Left renal pelvis (tissue), 4 donors: Measurements from ENCODE around the gene RREB1. TPM values are rescaled to one million over a fixed set of nuclear protein-coding genes. Genes with fewer than 3 reads are reported as not detected.
"Not testable (repeated sequence)": the region's sequence is repeated elsewhere in the genome, so short reads cannot be mapped to it uniquely, and the experiment has no call there.

Experiments
- DNase-seq, 4 donors: peaks; one replicate each; pipeline ENCODE4 v3.0.0-alpha.2; 2013; ENCODE audit warnings: low read depth in 4 of 4, low spot score in 3 of 4
- polyA plus RNA-seq, 4 donors: library from polyadenylated mRNA; unstranded; fragments of 120-200 nt; gene quantifications; one replicate each; pipeline ENCODE4 v1.2.1, GENCODE V29; 2013; ENCODE audit not compliant: insufficient read length in 4 of 4

Gene RREB1
- polyA plus RNA-seq, 4 donors: 12.6 to 24.9 (median 21.6) TPM

DNA sequence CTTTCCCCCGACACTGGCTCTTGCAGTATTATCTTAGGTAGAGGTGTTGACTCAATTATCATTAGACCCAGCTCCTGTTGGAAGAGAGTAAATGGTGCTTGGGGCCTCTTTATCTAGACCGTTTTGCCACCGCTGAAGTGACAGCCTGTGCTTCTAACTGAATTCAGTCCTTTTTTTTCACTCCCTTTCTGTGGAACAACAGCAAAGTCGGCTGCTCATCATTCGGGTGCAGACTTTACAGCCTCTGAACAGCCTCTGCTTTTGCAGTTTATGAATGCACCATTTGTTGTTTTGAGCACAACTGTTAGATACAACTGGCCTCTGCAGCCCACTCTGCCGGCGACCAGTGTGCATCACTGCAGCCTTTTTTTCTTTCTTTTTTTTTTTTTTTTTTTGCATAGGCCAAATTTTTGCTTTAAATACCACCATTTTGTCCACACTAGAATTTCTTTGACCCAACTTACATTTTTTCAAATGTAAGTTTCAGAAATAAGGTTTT is 35.8 kb downstream of the RREB1 start:
- DNase-seq: no peak

DNA sequence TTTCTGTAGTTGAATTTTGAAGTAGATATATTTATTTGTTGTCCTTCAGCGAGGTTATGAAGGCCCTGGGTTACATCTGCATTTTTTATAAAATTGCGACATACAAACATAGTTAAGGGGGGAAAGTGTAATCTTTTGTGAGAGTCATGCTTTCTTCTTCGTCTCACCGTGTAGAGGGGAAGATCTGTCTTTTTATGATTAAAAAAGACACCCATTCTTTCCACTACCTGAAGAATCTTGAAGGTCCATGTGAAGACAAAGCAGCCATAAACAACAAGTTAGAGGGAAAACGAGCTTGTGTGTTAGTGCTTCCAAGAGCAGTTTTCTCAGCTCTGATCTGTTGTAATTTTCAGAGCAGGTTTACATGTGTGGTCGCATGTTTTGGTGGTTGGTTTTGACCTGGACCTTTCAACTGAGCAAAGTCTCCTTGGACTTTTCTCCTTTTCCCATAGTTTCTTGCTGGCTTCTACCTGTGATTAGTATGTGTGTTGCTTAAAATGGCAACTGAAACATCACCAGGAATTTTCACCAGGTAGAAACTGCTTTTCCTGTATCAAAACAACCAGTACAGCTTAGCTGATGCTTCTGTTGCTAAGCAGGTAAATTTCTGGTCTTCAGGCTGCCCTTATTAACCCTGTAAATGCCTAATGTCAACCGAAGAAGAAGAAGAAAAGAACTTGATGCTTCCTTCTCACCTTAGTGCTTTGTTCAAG is 37.3 kb downstream of the RREB1 start:
- no peak for DNase-seq

DNA sequence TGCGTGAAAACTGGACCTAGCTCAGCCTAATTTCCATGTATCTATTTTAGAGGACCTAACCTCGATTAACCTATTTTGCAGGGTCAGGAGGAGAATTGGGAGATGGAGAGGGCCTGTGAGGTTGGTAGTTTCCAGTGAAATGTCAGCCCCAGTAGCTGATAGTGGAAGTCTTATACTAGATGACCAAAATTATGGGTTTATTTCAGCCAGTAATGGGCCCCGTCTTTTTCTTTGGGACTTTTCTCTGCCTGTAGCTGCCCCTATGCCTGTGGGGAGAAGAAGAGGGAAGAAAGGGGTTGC is 37.8 kb downstream of the RREB1 start:
- DNase-seq: no peak

DNA sequence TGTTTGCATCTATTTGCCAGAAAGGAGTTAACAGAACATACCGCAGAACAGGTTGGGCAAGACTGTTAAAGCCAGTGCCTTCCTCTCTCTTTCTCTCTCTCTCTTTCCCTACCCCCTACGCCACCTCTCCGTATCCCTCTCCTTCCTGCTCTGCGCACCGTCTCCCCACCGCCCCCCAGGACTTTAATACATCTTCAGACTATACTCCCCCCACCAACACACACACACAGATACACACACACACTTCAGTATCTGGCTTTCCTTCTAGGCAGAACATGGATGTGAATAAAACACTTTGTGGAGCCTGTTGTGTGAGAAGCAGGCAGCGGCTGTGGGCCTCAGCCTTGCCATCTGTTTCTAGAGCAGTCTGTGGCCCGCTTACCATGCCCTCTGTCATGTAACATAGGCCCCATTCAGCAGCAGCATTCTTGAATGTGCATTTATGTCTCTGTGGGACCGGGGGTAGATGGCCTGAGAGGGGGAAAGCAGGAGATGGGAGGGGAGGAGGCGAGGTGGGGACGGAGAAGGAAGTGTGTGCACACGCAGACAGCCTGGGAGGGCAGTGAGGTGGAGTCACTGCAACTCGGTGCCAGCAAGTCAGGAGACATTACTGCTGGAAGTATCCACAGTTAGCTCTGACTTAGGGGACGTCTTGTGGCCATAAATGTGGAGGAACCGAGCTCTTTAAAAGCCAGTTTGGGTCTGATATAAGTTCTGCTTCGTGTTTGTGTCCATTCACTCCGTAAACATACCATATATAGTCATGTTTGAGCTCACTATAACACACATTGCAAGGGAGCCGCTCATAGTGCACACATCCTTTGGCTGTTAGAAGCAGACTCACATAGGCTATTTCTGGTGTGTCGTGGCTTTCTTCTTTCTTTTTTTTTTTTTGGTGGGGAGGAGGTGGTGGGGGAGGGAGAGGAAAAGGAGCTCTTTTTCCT is 38.4 kb downstream of the RREB1 start:
- no peak for DNase-seq

DNA sequence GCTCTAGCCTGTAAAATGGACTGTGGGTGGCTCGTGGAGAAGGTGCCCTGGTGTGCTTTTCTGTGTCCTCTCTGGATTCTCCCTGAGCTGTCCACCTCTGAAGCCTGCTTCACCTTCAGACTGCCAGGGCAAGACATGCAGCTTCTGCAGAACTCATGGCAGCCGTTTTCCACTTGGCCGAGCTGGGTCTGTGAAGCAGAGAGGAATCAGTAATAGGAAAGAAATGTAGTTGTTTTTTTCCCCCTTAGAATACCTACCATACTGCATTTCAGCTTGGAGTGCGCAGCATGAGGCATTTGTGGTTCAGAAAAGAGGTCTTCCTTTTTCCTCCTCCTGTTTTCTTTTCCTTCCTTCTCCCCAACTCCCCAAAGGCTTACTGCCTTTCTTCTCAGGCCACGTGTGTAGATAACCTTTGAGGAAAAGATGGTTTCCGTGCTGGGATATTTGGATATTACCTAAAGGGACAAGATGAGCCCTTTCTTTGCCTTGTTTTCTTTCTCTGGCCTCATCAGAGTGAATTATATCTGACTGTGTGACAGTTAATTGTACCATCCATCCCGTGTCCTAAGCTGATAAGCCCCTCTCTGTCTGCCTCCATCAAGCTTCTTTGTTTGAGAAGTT is 39.4 kb downstream of the RREB1 start:
- DNase-seq: no peak

DNA sequence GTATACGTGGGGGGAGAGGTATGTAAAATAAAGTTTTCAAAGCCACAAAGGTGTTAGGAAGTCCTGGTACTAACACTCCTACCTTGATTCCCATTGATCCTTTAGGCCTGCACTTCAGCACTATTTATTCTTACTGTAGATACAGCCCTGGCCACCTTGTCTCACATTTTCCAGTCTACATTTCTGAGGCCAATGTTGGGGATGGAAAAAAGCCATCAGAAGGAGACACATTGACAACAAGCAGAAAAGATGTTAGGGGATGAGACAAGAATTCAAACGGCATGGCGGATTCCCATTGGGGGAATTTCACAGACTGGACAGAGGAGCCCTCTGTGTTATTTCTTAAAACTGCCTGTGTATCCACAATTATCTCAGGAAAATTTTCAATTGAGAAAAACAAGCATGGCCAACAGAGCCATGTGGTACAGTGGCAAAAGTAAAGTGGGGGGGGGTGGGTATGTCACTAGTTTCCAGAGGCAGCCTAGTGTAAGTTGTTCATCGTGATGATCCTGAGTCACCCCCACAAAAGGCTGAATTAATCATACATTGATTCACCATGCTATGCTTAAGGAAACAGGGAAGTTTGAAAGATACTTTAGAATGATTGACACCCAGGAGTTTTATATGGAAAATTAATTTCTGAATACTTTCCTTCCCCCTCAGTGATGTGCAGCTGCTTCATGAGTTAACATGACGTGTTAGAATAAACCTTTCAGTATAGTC is 40.5 kb downstream of the RREB1 start:
- DNase-seq: no peak

GRCh38 chr6:7150381-7151064 is 42.8 kb downstream of the RREB1 start:
- no peak for DNase-seq

DNA sequence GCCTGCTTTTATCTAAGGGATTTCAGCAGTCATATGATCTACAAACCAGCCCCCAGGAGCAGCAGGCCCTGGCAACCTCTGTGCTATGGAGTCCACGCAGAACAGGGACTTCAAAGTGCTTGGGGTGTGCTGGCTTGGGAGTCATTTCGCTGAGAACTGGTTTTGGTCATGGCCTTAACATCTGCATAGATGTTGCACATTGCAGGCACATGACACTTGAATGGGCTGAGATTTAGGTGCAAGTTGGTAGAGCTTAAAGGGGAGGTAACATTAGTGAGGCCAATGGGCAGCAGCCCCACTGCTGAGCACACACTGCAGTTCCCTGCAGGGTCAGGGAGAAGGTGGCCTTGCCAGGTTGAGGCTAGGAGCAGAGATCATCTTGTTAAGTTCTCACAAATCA is 43.6 kb downstream of the RREB1 start:
- no peak for DNase-seq

- no peak for DNase-seq
Observed at GRCh38 chr6:7152462-7152861, 44.7 kb downstream of the RREB1 start.

GRCh38 chr6:7153789-7154188 is 46.0 kb downstream of the RREB1 start:
- DNase-seq: no peak

- no peak for DNase-seq
Observed at GRCh38 chr6:7154341-7155139, 46.8 kb downstream of the RREB1 start.

DNA sequence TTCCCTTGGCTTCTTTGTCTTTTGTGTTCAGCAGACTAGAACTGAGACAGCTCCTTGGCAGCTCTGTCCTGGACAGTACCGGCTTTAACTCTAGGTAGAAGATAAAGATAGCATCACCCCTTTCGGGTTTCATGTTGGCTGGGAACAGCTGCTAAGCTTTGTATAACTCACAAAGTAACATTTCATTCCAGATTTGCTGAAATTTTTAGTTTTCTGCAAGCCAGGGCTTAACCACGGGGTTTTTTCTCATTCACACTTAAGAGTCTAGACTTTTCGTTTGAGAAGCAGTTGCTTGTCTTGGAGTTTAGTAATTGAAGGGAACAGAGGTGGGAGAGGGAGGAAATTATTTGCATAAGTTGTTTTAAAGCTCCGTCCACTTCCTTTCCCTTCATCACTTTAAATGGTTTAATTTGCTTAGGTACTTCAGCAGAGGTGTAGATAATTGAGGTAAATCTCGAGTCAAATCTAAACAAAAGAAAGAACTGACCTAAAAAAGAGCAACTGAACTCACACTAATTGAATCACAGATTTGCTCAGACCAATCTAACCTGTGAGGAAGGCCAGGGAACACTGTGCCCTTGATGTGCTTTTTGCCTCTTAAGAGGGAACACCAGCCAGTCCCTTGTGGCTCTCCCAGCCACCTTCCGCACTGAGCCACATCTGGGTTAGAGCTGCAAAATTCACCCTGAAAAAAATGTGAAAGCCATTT is 48.3 kb downstream of the RREB1 start:
- DNase-seq: no peak

DNA sequence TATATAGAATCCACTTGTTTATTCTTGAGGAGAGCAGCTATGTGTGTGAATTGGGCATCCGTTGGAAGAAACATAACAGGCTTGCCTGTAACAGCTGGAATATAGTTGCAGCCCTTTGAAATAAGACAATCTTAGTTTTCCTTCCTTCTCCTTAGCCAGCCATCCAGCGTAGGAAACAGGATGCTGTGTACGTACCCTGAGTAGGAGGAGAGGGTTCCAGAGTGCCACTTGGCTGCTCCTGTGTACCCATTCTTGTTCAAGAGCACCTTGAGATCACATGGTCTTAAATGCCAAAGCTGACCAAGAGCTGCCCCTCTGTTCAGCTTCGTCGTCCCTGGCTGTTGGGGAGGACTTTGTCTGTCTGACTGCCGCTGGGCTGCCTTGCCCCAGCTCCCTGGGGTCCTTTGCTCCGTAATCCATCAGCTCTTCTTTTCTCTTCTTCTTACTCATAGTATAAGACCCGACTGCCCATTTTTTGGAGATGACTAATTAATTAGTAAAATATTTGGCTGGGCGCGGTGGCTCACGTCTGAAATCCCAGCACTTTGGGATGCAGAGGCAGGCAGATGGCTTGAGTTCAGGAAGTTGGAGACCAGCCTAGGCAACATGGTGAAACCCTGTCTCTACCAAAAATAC is 49.0 kb downstream of the RREB1 start:
- no peak for DNase-seq

- not testable (repeated sequence) for DNase-seq
Observed at GRCh38 chr6:7157307-7157706, 49.5 kb downstream of the RREB1 start.

- DNase-seq: no peak
Observed at GRCh38 chr6:7157752-7158616, 50.2 kb downstream of the RREB1 start.

- no peak for DNase-seq
Observed at GRCh38 chr6:7159790-7160525, 52.2 kb downstream of the RREB1 start.

- no peak for DNase-seq
Observed at GRCh38 chr6:7161253-7161623, 53.5 kb downstream of the RREB1 start.
